Stimulated activated CD4-positive, alpha-beta T cell treated with anti-CD3 and anti-CD28 coated beads, Interleukin-15, amount 100 ng/mL, for 1 hour (primary cell): ENCODE measurements around the gene CEACAM4.
A peak's percentile ranks its signal among the peaks of the same experiment; 100 is the strongest.

Source experiments
- DNase-seq, 2 donors: peaks; one replicate each; pipeline ENCODE4 v3.0.0-alpha.2; 2020; ENCODE audit warnings: low read depth in 1 of 2, low spot score in 1 of 2

The CEACAM4 gene

DNA sequence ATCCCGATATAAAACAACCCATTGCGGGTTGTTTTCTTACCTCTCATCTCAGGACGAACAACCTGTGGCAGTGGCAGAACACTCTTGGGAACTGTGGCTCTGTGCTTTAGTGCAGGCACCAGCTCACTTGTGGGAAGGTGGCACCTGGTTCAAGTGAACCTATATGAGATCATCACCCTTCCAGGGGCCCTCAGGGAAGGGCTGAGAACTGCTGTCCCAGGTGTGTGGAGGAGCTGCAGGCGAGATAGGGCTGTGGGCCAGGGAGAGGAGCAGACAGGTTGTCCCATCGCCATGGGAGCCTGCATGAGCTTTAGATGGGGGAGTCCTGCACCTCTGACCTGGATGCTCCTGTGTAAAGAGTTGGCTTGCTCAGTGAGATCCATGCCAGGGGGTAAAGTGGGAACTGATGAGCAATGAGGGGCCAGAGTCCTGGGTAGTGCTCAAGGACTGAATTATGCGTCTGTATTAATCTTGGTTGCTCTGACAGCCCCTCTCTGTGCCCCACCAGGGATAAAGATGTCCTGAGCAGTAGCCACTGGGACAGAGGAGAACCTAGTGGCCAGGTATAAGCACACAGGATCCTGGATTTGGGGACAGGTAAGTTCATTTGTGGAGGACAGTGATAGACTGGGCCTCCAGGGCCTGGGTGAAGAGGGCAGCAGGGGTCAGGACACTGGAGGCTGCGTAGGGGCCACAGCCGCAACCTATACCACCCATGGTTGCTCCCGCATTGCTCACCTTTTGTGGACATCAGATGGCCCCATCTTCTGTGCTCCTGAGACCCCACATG lies 8.7 kb downstream of the CEACAM4 start:
- DNase-seq = no peak

DNA sequence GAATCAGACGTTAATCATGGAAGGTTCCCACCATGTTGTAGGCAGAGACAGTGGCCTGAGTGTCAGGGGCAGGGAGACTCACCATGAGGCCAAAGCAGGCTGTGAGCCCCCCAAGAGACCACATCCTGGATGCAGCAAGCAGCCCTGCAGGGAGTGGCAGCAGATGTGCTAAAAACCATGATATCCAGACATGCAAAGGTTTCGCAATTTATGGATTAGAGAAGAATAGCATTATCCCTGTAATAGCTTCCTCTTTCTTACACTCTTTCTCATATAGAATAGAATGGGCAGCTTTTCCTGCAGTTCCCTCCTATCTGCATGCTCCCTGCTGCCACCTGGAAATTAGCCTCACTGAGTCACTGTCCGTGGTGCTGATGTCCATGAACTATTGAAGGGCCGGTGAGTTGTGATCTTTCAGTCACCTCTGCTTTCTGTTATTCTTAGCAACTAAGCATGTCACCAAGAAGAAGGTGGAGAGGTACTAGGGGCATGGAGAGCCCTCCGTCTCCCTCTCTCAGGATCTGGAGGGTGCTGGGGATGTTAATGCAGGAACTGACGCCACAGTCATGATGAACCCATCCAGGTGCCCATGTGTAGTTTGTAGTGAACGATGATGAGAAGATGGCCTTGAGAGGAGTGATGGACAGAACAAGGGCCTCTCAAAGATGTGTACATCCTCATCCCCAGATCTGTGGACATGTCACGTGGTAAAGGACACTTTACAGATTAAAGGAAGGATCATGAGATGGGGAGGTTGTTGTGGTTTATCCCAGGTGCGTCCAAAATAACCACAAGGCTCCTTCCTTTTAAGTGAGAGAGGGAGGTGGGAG lies 9.9 kb downstream of the CEACAM4 start:
- no peak for DNase-seq

DNA sequence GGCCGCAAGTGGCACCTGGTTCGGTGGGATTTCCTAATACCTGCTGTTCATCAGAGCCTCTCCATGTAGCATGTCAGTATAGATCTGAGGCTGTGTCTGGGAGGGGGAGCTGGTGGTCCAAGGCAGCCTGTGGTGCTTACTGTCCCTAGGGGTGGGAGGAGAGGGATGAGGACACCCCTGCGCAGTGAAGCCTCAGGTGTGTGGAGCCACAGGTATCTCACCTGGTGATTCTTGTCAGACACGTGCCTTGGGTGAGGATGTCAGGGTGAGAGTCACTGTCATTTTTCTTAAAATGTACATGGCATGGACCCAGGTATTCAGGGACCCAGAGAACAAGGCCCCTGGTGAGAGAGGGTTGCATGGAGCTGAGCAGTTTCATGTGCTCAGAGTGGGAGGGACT lies 11.7 kb downstream of the CEACAM4 start:
- DNase-seq = no peak

- no peak for DNase-seq
These were observed 14.4 kb downstream of the CEACAM4 start for GRCh38 chr19:41612483-41612882.

- DNase-seq = no peak
These were observed 16.1 kb downstream of the CEACAM4 start for GRCh38 chr19:41610789-41611188.

- no peak for DNase-seq
These were observed 19.2 kb downstream of the CEACAM4 start for GRCh38 chr19:41607668-41608067.

DNA sequence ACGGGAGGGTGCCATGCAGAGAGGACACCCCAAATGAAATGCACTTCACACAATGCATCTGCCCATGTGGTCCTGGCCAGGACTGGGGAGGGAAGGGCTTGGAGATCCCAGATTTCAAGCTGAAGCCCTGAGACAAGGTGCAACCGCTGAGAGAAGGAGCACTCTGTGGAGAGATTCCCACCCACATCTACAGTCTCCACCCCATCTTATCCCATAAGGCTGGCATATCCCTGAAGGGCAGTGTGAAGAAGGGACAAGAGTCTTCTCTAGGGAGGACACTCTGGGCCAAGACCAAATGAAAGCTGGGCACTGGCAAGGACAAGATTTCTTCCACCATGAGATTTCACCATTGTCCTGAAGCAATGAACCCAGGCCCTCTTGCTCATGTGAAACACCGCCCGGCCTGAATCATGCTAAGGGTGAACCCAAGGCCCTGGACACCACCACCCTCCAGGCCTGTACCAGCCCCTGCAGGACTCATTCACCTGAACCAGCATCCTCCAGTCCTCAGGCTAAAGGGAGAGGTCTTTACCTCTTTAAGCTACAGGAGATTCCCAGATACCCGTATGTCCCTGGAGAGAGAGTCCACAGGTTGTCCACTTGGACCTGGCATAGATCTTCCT lies 20.5 kb downstream of the CEACAM4 start:
- no peak for DNase-seq

DNA sequence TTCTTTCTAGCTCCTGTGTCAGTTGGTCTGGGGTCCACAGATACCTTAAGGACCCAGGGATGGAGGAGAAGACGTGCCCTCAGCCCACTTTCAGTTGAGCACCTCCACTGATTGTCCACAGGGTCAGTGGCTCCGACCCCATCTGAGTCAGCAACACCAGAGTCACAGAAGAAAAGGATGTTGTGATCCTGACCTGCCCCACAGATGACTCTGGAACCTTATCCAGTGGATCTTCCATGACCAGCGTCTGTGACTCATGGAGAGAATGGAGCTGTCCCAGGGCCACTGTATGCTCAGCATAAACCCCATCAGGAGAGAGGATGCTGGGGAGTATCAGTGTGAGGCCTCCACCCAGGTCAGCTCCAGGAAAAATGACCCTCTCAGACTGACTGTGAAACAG lies 22.0 kb downstream of the CEACAM4 start:
- no peak for DNase-seq

DNA sequence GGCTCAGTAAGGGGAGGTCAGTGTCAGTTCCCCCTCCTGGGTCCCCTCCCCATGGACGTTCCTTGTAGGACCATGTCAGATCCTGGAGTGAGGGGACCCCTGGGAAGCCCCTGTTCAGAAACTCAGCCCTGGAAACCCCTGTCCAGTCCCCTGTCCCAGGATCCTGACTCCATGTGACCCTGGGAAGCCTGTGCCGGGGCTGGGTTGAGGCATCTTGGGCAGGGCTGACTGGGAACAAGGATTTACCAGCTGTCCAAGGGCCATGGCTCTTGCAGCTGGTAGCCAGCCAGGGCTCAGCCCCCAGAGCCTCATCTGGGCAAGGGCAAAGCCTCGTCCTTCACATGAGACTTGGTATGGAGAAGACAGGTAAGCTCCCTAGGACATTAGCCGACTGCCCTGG lies 25.1 kb downstream of the CEACAM4 start:
- no peak for DNase-seq

DNA sequence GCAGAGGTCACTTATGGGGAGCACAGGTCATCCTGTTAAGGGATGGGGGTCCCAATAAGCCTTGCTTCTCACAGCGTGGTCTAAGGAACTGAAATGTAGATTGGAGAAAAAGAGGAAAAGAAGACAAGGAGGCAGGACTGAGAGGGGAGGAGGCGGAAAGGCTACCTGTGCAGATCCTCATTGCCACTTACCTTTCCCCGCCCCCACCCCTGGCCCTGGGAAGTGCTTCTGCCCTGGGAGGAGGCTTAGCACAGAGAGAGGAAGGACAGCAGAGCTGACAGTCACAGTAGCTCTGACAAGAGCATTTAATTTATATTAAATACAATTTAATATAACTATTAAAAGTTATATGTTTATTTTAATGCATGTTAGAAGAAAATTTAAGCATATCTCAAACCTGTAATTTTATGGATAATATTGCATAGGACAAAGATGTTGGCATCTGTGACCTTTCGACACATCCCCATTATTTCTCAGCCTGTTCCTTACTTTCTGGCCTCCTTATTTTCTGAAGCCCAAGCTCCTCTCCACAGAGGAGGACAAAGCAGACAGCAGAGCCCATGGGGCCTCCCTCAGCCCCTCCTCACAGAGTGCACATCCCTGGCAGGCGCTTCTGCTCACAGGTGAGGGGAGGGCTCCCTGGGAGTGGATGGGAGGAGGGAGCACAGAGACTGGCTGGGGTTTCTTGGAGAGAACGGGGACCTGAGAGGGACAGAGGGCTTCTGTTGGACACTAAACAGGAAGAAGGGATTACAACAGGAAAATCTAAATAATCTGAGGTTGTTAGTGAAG lies 27.5 kb downstream of the CEACAM4 start:
- DNase-seq = no peak

DNA sequence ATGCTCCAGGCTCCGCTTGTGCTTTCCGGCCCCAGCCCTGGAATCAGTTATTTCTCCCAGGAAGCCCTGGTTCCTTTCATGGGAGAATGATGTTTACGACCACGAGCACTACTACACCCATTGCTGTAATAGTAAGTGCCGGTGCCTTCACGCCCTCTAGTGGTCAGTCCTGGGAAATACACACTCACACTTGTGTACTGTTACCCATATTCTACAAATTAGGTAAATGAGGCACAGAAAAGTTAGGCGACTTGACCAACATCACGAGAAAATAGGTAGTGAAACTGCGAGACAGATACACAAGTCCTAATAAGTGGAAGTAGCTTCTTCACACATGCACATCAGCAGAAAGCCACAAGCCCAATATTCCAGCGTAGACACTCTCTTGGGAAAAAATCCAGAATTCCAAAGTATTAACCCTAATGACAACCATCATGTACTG lies 29.3 kb downstream of the CEACAM4 start:
- DNase-seq = peak; percentile 25 to 51

GRCh38 chr19:41595890-41596280 lies 31.0 kb downstream of the CEACAM4 start:
- no peak for DNase-seq

DNA sequence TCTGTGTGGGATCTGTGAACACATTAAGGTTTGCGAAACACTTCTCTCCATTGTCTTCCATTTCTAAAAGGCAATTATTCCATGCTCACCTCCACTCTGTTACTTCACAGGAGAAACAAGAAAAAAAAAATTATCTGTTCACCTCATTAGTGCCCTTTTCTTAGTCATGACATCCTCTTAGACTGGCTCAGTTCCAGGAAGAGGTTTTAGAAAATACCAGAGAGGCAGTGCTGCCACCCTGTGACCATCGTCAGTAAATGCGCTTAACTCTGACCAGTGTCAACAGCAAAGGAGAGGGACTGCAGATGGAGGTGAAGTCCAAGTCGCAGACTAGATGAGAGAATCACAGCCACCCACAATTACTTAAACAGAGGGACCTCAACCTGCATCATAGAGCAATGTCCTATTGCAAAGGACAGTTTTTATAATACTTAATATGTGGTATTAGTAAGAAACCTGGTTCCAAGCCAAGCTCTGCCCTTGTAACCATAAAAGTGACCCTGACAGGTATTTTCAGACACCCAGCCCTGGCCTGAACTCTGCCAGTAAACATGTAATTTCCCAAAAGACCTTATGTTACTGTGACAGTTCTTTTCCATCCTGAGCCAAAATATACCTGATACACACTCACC lies 31.5 kb downstream of the CEACAM4 start:
- DNase-seq = peak; percentile 48 to 50

DNA sequence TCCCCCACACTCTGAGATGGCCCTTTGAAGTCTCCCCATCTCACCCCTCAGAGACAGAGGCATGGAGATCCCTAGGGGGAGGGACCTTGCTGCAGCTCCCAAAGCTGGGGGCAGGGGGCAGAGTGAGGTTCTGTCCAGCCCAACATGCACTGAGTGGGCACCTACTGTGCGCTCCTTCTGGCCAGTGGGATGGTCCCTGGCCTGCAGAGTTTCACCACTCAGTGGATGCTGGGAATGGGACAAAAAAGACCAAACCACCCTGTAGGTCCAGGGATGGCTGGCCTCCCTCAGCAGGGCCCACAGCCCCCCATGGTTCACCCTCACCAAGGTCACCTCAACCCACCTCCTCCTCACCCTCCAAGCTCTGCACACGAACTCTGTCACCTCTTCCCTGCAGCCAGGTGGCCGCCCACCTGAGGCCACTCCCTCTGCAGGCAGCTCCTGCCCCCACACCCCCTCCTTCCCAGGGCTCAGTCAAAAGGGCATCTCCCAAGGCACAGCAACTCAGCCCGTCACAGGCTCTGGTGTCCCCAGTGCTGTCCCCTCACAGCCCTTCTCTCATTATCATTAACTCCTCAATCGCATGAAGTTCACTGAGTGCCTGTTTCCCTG lies 34.8 kb downstream of the CEACAM4 start:
- no peak for DNase-seq

- DNase-seq = no peak
These were observed 35.9 kb downstream of the CEACAM4 start for GRCh38 chr19:41590936-41591335.

DNA sequence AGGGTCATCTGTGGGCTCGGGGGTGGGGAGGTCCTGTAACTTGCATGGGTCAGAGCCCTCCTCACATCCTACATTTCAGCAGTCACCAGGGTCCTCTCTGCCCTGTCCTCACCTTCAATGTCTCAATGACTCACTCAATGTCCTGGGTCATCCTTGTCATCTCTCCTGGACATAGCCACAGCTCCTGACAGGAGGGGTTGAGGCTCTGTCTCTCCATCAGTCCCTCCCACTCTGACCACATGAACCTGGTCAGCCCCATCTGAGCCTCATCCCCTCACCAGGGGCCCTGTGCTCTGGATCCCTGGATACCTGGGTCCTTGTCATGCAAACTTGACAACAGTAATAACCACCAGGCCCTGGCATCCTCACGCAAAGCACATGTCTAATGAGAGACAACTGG lies 37.5 kb downstream of the CEACAM4 start:
- no peak for DNase-seq

DNA sequence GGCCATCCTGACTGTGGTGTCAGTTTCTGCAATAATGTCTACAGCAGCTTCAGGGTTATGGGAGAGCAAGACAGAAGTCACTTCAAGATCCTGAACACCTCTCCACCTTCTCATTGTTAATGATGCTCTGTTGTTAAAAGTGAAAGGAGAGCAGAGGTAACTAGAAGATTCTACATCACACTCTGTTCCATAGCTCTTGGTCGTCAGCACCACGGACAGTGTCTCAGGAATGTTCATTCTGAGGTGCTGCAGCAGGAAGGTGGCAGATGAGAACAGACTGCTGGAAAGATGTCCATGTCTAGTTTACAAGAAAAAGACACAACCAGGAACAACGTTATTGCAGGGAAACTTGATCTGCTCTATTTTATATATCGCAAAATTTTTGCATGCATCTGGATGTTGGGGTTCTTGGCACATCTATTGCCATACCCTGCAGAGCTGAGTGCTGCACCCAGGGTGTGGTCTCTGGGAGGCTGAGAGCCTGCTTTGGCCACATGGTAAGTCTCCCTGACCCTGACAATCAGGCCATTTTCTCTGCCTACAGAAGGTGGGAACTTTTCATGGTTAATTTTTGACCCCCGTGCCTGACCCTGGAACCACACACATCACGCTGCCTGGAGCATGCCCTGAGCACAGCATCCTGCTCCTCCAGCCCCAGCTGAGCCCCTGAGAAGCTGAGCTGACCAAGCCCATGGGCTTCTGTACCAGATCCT lies 38.2 kb downstream of the CEACAM4 start:
- DNase-seq = no peak

- DNase-seq = no peak
These were observed 39.0 kb downstream of the CEACAM4 start for GRCh38 chr19:41587838-41588210.

DNA sequence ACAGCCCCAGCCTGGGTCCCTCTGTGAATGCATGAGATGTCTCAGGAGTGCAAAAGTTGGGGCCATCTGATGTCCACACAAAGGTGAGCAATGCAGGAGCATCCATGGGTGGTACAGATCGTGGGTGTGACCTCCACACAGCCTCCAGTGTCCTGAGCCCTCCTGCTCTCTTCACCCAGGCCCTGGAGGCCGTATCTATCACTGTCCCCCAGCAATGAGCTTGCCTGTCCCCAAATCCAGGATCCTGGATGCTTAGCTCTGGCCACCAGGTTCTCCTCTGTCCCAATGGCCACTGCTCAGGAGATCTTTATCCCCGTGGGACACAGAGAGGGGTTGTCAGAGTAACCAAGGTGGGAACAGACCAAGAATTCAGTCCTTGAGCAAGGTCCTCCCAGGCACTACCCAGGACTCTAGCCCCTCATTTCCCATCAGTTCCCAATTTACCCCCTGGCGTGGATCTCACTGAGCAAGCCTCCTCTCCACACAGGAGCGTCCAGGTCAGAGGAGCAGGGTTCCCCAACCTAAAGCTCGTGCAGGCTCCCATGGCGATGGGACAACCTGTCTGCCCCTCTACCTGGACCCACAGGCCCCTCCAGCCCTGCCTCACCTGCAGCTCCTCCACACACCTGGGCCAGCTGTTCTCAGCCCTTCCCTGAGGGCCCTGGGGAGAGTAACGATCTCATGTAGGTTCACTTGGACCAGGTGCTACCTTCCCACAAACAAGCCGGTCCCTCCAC lies 39.6 kb downstream of the CEACAM4 start:
- DNase-seq = no peak
